ENCODE measurements around the gene JPH4. TPM values are rescaled to one million over a fixed set of nuclear protein-coding genes. Genes with fewer than 3 reads are reported as not detected.

Gene JPH4
- total and polyA plus RNA-seq, 8 donors: 0.12 to 1.3 (median 0.41) TPM

- H3K27ac ChIP-seq: peak overlapping the region; percentile 35 to 86 (median 70)
- intact Hi-C loops (cut with DNase I): no loop called here
- TF ChIP-seq CTCF (IDR thresholded peaks at IDR 0.05): no peak
- no peaks in the 10 kb centered on the region for H3K9me3 ChIP-seq
- 73% methylated on average over 2 of the region's 2 CpGs for WGBS, 2 donors
- DNase-seq (no peak), ATAC-seq (no peak), FAIRE-seq (no peak)
- H3K4me3 ChIP-seq: peak overlapping the region in 3 of 4 donors; percentile 29 to 78 (median 58)
- peaks cover 0 to 6% (median 0%) of the 10 kb centered on the region in 3 donors for H3K36me3 ChIP-seq
- peaks cover 0 to 14% (median 6%) of the 10 kb centered on the region in 3 donors for H3K4me1 ChIP-seq
- no peaks in the 10 kb centered on the region for H3K27me3 ChIP-seq
Measured at GRCh38 chr14:23568021-23568599, 10.5 kb downstream of the JPH4 start.

GRCh38 chr14:23567186-23568020 lies 11.2 kb downstream of the JPH4 start, which contains the start of gene AP1G2:
Gene AP1G2, minus strand, starts transcription at chr14:23567791. Its CDS starts 477 bp downstream, at chr14:23567314.
- H3K27ac ChIP-seq: peak within 1 kb of the TSS; percentile 35 to 86 (median 70)
- no peaks in the 10 kb centered on the region for H3K9me3 ChIP-seq
- intact Hi-C loops (cut with DNase I): no loop called here
- H3K4me1 ChIP-seq: peaks cover 0 to 14% (median 6%) of the 10 kb centered on the region in 3 donors
- H3K27me3 ChIP-seq: no peaks in the 10 kb centered on the region
- FAIRE-seq: no peak
- H3K4me3 ChIP-seq: peak within 1 kb of the TSS; percentile 29 to 78 (median 54)
- peak; percentile 90 to 95 (median 92) for ATAC-seq
- DNase-seq: peak; percentile 89 to 95 (median 93)
- no peak for TF ChIP-seq CTCF (IDR thresholded peaks at IDR 0.05)
- 0 to 1% methylated on average over 52 to 53 of the region's 53 CpGs for WGBS, 2 donors
- peaks cover 0 to 7% (median 0%) of the 10 kb centered on the region in 3 donors for H3K36me3 ChIP-seq

- Histone ChIP-seq H3K9me3 (no peaks in the 10 kb centered on the region), H3K4me1 (peaks cover 0 to 14% (median 6%) of the 10 kb centered on the region in 3 donors), H3K36me3 (peaks cover 0 to 14% (median 0%) of the 10 kb centered on the region in 3 donors), H3K27ac (peak overlapping the region; percentile 35 to 86 (median 70)), H3K27me3 (no peaks in the 10 kb centered on the region), H3K4me3 (peak overlapping the region; percentile 29 to 78 (median 54))
- ATAC-seq (peak; percentile 42 to 65 (median 60)), DNase-seq (peak in 4 of 6 donors; percentile 70 to 91 (median 82)), FAIRE-seq (no peak)
- intact Hi-C loops (cut with DNase I): no loop called here
- WGBS, 2 donors: 13 to 16% methylated on average over 5 of the region's 5 CpGs
- TF ChIP-seq CTCF (IDR thresholded peaks at IDR 0.05): no peak
Measured at GRCh38 chr14:23566778-23567185, 11.8 kb downstream of the JPH4 start.

GRCh38 chr14:23566112-23566777 lies 12.3 kb downstream of the JPH4 start:
- intact Hi-C loops (cut with DNase I): no loop called here
- Histone ChIP-seq H3K4me3 (peak overlapping the region in 1 of 4 donors; percentile 78), H3K36me3 (peaks cover 0 to 19% (median 5%) of the 10 kb centered on the region in 3 donors), H3K27me3 (no peaks in the 10 kb centered on the region), H3K9me3 (no peaks in the 10 kb centered on the region), H3K27ac (no peak overlapping the region), H3K4me1 (peaks cover 0 to 14% (median 6%) of the 10 kb centered on the region in 3 donors)
- 90 to 92% methylated on average over 10 of the region's 10 CpGs for WGBS, 2 donors
- ATAC-seq: no peak
- no peak for TF ChIP-seq CTCF (IDR thresholded peaks at IDR 0.05)
- no peak for DNase-seq
- FAIRE-seq: no peak

All from pancreas (tissue), 10 donors.